NCI-H128 (cell line): ENCODE data around the gene PHB1.

Experiments used
- DNase-seq: peaks from one replicate; lab custom pipeline; 2025; ENCODE audit not compliant: unreplicated experiment; lab: John Stamatoyannopoulos, UW

PHB1 gene

DNA sequence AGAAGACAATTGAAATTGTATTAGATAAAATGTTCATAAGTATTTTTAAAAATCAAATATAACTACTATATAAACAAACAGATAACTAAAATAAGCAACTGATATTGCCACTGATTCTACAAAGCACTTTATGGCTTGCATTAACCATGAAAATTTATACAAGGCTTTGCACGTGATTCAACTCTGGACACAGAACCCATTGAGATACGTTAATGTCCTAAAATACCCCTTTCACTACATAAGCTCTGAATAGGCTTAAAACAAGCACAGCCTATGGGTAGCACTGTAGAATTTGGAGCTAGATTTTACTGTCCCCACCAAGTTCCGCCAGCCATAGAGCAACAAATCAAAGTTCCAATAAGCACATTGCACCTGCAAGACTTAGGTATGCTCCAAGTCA, 57.2 kb downstream of the PHB1 start:
- DNase-seq = no peak

DNA sequence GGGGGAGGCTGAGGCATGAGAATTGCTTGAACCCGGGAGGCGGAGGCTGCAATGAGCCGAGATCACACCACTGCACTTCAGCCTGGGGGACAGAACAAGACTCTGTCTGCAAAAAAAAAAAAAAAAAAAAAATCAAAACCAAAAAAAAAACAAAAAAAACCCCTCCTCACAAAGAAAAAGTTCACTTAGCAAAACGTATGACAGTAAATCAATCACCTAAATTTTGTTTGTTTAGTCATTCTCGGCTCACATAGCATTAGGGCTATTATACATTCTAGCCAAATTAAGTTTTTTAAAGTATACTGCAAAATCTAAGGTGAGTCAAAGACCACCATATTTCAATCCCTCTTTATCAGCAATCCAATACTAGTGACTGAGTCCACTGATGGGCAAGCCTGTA, 58.4 kb downstream of the PHB1 start:
- DNase-seq = no peak
